GM19468 (cell line): Measurements from ENCODE around the gene COG5.

Experiments
- ATAC-seq: cut with Tn5 transposase; IDR thresholded peaks from one replicate; pipeline ENCODE4 v1.9.1; 2021; ENCODE audit warnings: mild to moderate bottlenecking, moderate library complexity, moderate number of reproducible peaks; ENCODE audit not compliant: unreplicated experiment; ENCODE audit errors: extremely low read depth

Gene COG5

GRCh38 chr7:107526672-107527071 is 37.0 kb downstream of the COG5 start:
- ATAC-seq: no peak

DNA sequence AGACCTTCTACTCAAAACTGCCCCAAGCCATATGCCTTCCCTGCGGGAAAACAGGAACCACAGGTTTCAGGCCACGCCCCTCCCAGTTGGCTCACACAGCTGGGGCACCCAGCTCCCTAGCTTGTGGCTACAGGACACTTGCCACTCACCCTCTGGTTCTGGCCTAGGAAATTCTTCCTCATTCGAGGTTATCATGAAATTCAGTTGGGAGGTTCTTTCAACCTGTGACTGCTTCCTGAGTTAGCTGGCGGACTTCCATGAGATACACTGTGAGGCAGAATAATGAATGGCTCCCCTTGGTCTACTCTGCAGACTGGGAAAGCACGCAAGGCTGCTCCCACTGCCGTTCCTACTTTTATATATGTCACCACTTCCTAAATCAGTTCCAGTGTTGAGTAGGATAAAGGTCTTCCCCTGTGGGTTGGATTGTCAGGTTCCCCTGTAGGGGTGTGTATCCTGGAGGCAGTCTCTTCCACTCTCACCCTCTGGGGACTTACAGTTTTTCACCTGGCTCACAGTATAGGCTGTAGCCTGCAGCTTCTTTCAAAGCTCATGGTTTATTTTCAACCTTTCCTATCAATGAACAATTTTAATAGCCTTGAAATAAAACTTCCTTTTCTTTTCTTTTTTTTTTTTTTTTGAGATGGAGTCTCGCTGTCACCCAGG is 56.9 kb downstream of the COG5 start:
- no peak for ATAC-seq

DNA sequence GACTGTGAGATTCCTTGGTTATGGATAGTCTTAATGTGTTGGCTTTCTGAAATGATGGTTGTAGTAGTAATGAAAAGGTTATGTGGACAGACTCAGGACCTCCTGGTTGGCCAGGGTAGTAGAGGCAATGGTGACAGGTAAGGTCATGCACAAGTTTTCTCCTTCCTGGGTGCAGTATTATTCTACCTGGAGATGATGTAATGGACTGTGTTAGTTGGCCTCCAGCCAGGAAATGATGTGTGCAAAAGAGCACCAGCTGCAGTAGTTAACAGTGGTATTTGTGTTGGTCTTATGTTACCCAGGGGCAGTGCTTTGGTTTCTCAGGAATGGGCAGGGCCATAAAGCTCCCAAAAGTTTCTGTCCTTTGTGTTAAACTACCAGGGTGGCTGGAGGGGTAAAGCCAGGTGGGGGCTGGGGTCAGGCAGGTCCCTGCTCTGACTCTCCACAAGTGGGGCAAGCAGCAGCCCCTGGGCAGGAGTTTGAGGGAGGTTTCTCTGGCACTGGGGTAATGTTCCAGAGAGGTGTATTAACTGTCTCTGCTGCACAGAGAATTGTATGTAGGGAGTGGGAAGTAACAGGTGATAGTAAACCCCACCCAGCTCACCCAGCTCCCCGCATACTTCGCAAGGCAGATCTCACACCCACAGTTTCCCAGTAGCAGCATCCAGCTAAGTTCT is 57.6 kb downstream of the COG5 start:
- no peak for ATAC-seq

DNA sequence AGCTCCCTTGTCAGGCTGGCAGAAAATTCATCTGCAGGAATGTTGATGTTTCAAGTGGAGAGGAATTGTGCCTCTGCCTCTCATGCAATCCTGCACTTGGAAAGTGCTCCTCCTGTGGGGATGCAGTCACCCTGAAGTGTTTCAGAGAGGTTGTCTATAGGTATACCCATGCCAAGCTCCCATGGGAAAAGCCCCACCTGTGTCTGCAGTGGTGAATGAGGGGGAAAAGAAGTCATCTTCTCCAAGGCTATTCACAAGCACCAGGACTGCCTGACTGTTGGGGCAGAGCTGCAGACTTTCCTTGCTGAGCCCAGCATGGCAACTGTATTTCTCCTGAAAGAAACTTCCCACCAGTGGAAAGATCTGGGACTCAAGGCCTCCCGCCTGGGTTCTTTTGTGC is 58.4 kb downstream of the COG5 start:
- ATAC-seq: no peak

DNA sequence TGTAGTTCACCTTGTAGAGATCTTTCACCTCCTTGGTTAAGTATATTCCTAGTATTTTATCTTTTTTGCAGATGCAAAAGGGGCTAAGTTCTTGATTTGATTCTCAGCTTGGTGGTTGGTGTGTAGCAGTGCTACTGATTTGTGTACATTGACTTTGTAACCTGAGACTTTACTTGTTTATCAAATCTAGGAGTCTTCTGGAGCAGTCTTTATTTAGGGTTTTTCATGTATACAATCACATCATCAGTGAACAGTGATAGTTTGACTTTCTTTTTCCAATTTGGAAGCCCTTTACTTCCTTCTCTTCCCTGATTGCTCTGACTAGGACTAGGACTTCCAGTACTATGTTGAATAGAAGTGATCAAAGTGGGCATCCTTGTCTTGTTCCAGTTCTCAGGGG is 60.0 kb downstream of the COG5 start:
- no peak for ATAC-seq

DNA sequence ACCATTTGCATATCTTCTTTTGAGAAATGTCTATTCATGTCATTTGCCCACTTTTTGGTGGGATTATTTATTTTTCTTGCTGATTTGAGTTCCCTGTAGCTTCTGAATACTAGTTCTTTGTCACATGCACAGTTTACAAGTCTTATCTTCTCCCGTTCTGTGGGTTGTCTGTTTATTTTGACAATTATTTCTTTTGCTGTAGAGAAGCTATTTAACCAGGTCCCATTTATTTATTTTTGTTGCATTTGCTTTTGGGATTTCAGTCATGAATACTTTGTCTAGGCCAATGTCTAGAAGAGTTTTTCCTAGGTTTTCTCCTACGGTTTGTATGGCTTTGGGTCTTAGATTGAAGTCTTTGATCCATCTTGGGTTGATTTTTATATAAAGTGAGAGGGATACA is 60.9 kb downstream of the COG5 start:
- ATAC-seq: no peak

DNA sequence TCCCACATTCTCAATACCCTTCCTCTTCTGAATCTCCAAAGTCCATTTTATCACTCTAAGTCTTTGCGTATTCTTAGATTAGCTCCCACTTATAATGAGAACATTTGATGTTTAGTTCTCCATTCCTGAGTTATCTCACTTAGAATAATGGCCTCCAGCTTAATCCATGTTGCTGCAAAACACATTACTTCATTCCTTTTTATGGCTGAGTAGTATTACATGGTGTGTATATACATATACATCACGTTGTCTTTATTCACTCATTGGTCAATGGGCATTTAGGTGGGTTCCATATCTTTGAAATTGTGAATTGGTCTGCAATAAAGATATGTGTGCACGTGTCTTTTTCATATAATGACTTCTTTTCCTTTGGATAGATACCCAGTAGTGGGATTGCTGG is 61.6 kb downstream of the COG5 start:
- no peak for ATAC-seq

DNA sequence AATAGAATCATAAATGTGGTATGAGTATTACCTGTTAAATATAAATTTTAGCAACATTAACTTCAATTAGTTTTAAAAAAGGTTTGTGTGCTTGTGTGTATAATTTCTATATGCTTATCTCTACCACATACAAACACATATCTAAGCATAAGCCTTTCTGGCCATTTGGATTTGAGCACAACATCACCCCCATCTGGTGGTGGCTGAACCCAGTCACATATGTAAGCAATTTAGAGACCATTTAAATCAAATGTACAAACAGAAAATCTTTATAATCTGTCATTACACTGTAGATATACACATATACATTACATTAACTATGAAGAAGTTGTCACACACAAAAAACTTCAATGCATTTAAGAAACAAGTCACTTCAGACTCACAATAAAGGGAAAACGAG is 62.1 kb downstream of the COG5 start:
- ATAC-seq: no peak

DNA sequence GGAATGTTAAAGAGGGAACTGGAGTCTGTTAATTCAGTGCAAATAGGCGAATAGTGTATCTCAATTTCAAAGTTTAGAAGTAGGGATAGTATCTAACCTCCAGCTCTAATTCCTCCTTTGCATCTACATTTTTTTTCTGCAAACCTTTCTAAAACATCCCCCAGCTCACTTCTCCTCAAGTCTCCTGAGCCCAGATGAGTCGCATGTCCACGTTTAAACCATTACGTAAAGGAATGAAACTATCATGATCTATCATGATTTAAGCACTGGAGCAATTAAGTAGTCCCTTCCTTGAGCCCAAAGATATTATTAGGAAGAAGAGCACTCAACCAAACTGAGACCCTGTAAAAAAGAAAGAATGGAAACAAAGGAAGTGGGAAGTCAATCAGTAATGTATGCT is 64.0 kb downstream of the COG5 start:
- no peak for ATAC-seq

DNA sequence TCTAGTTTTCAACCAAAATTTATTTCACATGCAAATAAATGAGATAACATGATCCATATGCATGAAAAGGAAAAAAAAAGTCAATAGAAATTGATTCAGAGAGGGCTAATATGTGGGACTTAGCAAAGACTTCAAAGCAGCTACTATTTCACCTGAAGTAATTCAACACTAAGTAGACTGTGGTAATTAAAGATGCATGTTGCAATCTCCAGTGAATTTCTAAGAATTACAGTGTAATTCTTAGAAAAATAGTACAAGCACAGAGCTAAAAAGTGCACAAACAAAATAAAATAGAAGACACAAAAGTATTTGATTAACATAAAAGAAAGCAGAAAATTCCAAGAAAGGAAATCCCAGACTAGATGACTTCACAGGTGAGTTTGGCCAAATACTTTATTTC is 68.2 kb downstream of the COG5 start:
- no peak for ATAC-seq

GRCh38 chr7:107494884-107495283 is 68.8 kb downstream of the COG5 start:
- ATAC-seq: no peak

- no peak for ATAC-seq
Observed at GRCh38 chr7:107494315-107494751, 69.4 kb downstream of the COG5 start.

DNA sequence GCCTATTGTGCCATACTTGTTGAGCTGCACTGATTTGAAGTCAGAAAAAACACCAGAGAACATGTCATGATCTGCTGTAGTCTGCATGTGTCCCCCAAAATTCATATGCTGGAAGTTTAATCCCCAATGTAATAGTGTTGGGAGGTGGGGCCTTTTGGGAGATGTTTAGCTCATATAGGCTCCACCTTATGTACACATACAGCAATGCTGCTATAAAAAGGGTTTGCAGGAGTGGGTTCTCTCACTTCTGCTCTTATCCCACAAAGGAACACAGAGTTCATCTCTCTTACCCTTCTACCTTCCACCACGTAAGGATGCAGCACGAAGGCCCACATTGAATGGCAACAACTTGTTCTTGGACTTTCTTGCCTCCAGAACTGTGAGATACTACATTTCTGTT is 70.8 kb downstream of the COG5 start:
- no peak for ATAC-seq

- ATAC-seq: no peak
Observed at GRCh38 chr7:107486041-107486440, 77.7 kb downstream of the COG5 start.

DNA sequence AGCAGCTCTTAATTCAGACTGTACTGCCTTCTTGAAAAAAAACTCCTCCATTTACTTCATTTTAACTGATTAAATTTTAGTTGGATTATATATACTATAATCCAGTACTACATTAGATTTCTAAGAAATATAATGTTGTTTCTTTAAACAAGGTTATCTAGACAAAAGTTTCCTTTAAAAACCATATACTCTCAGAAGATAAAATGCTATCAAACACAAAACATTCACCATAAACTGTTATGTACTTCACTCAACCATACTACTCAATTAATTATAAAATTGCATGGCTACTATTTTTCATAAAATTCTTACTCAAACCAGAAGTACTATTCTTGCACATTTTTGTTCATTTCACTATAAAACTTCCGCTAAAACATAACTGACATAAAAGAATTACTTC is 81.1 kb downstream of the COG5 start:
- ATAC-seq: no peak

GRCh38 chr7:107480932-107481331 is 82.8 kb downstream of the COG5 start:
- ATAC-seq: no peak

DNA sequence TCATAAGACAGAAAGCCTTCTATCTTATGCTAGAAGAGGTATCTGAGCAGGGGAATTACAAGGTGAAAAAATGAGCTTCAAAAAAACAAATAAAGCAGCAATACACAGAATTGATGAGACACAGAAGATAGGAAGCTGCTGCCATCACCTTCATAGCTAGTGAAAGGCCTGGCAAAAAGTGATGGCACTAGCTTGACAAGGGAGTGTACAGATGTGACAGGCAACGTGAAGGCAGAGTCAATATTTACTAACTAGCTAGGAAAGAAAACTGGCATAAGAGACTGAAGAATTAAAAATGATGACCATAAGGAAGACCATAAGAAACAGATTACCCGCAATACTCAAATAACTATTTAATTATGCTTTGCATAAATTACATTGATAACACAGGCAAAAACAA is 84.4 kb downstream of the COG5 start:
- ATAC-seq: no peak

GRCh38 chr7:107474104-107474521 is 89.6 kb downstream of the COG5 start:
- ATAC-seq: no peak

- ATAC-seq: no peak
Observed at GRCh38 chr7:107472116-107472515, 91.6 kb downstream of the COG5 start.

DNA sequence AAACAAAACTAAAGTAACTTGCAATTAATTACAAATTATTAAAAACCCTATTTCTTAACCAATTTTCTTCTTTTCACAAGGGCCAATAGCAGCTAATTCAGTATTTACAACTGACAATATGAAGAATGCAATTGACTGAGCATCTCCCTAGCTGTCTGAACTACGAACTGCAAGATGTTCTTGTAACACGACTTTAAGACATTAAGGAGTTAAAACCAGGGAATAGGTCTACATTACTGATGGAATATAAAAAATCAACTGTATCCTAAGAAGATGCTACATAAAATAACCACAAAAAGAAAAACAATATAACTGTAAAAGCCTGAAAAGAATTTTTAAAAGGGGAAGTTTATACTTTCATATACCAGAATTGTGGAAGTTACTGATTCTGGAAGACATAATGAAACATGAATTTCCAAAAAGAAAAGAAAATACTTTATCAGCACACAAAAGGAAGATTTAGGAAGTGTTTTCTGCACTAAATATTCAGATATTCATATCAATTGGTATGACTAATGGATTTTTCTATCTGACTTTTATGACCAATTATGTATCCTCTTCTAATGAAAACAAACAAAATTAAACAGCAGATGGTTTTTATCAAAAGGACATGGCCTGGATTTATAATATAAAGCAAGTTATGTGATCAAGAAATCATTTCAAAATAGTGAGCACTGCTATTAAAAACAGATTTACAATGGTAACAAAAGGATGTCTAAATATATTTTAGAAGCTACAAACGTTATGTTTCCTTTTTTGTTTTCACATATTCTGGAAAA is 92.2 kb downstream of the COG5 start:
- no peak for ATAC-seq

GRCh38 chr7:107469929-107470328 is 93.8 kb downstream of the COG5 start, which contains the start of gene GPR22:
Gene GPR22 (plus strand): TSS chr7:107470057. CDS start chr7:107474061, 4,004 bp downstream.
- ATAC-seq: no peak
